HG02981 (cell line): ENCODE data around the gene SLC16A8.
A peak's percentile ranks its signal among the peaks of the same experiment; 100 is the strongest.

Source experiments
- ATAC-seq: cut with Tn5 transposase; IDR thresholded peaks from one replicate; pipeline ENCODE4 v1.9.1; 2021; ENCODE audit warnings: mild to moderate bottlenecking, moderate library complexity; ENCODE audit not compliant: unreplicated experiment

The SLC16A8 gene

GRCh38 chr22:38074181-38075104 lies 9.5 kb downstream of the SLC16A8 start:
- ATAC-seq: no peak

- no peak for ATAC-seq
Observed at GRCh38 chr22:38073150-38074130, 10.5 kb downstream of the SLC16A8 start.

GRCh38 chr22:38072322-38073149 lies 11.4 kb downstream of the SLC16A8 start:
- no peak for ATAC-seq

GRCh38 chr22:38071421-38072321 lies 12.3 kb downstream of the SLC16A8 start:
- ATAC-seq: no peak

- ATAC-seq: no peak
Observed at GRCh38 chr22:38070250-38070921, 13.6 kb downstream of the SLC16A8 start.

- ATAC-seq: no peak
Observed at GRCh38 chr22:38069372-38070249, 14.4 kb downstream of the SLC16A8 start.

- ATAC-seq: no peak
Observed at GRCh38 chr22:38068641-38069371, 15.2 kb downstream of the SLC16A8 start.

- no peak for ATAC-seq
Observed at GRCh38 chr22:38067761-38068360, 16.1 kb downstream of the SLC16A8 start.

GRCh38 chr22:38067028-38067415 lies 17.0 kb downstream of the SLC16A8 start:
- ATAC-seq: no peak

GRCh38 chr22:38066381-38067027 lies 17.5 kb downstream of the SLC16A8 start:
- ATAC-seq: no peak

GRCh38 chr22:38065539-38065938 lies 18.4 kb downstream of the SLC16A8 start:
- ATAC-seq: no peak

GRCh38 chr22:38062791-38063190 lies 21.2 kb downstream of the SLC16A8 start:
- ATAC-seq: no peak

GRCh38 chr22:38056969-38057891 lies 26.8 kb downstream of the SLC16A8 start, which contains the start of gene PICK1:
TSS of gene PICK1 (plus strand) at chr22:38057404. CDS start at chr22:38057810, 406 bp downstream.
- ATAC-seq: no peak

GRCh38 chr22:38051900-38052862 lies 31.8 kb downstream of the SLC16A8 start:
- peak; percentile 48 for ATAC-seq
